C4-2B (cell line): ENCODE results near the gene MS4A14.

Experiments
- H3K27ac ChIP-seq: fragments of 450-650 bp; 2 replicates; pipeline ENCODE4 v1.5.1; 2017
- CTCF ChIP-seq: fragments of 450-650 bp; conservative IDR thresholded peaks from 2 replicates; pipeline ENCODE4 v1.5.1; 2017; ENCODE audit warnings: mild to moderate bottlenecking
- ZFX ChIP-seq: fragments of 450-650 bp; IDR thresholded peaks from 2 replicates; pipeline ENCODE4 v1.6.1; 2017

The MS4A14 gene

GRCh38 chr11:60455531-60456042 is 59.3 kb downstream of the MS4A14 start, which contains the start of gene MS4A1:
TSS of gene MS4A1 (plus strand) at chr11:60455847. CDS start at chr11:60462375, 6,528 bp downstream.
- TF ChIP-seq ZFX (no peak), CTCF (no peak)

GRCh38 chr11:60457576-60457975 is 61.3 kb downstream of the MS4A14 start:
- no peak for TF ChIP-seq CTCF
- no peak for TF ChIP-seq ZFX
- H3K27ac ChIP-seq = no peak overlapping the region

More at GRCh38 chr11:60455531-60456042, 59.3 kb downstream of the MS4A14 start, which contains the start of gene MS4A1:
- no peak within 1 kb of the TSS for H3K27ac ChIP-seq

GRCh38 chr11:60459345-60459744 is 63.1 kb downstream of the MS4A14 start:
- TF ChIP-seq CTCF (no peak), ZFX (no peak)
- H3K27ac ChIP-seq = no peak overlapping the region
